GM12801 (cell line): Measurements from ENCODE around the gene ZNF275.

Source experiments
- CTCF ChIP-seq: IDR thresholded peaks from one replicate; pipeline ENCODE4 v1.5.1; 2011; ENCODE audit warnings: control low read depth; ENCODE audit not compliant: insufficient read length; ENCODE audit errors: extremely low read depth

Gene ZNF275

DNA sequence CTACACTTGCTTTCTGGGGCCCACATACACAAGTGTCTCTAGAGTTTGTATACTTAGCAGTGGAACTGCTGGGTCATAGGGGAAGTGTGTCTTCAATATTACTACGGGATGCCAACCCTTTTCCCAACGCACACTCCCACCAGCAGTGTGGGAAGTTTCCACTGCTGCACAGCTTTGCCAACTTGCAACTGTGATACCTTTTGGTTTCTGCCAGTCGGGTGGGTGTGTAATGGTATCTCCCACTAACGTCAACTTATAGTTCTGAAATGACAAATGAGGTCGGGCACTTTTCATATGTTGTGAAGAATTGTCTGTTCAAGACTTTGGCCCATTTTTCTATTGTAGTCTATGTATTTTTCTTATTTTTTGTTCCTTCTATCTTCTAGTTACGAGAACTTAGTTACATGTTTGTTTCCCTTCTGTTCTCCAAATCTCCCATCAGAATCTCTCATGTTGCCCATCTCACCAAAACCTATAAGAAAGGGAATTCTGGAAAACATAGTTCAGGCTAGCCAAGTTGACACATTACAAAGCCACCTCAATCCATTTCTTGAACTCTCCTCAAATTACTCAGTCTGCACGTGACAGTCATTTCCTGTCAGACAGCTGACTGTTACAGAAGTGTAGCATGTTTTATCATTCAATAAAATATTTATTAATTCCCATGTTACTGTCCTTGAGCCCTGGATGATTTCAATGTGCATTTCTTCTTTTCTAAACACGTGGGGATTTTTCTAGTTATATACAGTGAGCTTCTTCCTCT is 36.5 kb downstream of the ZNF275 start:
- TF ChIP-seq CTCF: no peak

GRCh38 chrX:153371256-153371655 is 37.3 kb downstream of the ZNF275 start:
- TF ChIP-seq CTCF: no peak

DNA sequence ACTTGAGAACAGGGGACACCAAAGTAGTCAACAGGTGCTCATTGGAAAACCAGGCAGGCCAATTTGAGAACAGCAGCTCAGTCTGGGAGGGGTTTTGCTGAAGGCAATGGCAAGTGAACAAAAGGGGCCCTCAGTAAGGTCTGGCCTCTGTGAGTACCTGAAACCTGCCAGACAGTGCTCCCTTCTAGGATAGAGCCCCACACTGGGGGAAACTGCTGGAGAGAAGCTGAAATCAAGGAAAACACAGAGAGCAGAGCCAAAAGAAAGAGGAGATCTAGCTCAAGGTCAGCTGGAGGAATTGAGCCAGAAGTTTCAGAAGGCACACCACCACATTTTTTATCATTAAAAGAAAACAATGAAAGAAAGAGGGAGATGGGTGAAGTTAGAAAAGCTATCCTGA is 39.0 kb downstream of the ZNF275 start:
- TF ChIP-seq CTCF: no peak

- TF ChIP-seq CTCF: no peak
These were observed 40.5 kb downstream of the ZNF275 start for GRCh38 chrX:153374426-153374825.

DNA sequence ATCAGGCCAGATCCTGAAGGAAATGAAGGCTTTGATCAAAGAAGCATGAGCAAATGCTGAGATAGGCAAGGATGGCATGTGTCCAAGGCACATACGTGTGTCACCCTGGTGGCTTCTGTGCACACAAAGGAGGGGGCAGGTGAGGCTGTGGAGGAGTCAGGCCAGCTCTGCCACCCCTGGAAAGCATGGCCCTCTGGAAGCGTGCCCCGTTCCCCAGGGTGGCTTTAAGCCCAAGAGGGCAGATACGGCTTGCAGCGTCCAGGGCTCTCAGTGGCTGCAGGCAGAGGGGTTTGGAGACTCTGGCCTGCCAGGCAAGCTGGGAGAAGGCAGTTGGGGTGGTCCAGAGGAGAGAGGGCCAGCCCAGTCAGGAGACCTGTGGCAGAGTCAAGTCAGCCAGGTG is 41.6 kb downstream of the ZNF275 start:
- no peak for TF ChIP-seq CTCF

- no peak for TF ChIP-seq CTCF
These were observed 43.8 kb downstream of the ZNF275 start for GRCh38 chrX:153377727-153378126.

DNA sequence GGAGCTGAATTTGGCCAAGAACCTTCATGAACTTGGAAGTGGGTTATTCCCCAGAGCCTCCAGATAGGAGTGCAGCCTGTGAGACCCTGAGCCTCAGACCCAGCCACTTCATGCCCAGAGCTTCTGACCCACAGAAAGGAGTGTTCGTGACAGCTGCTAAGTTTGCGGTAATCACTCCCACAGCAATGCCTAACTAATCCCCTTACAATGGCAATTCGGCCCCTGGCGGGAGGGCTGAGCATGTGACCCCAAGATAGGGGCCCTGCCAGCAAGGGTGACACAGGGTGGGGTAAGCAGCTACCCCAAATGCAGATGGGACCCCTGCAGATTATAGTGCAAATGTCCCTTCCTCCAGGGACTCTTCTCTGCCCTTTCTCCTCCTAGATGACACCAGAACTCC is 44.7 kb downstream of the ZNF275 start:
- TF ChIP-seq CTCF: no peak

- TF ChIP-seq CTCF: no peak
These were observed 45.6 kb downstream of the ZNF275 start for GRCh38 chrX:153379508-153379907.
